Tibial nerve (tissue), 4 donors: ENCODE measurements around the gene SEMA3A. TPM values are rescaled to one million over a fixed set of nuclear protein-coding genes. Genes with fewer than 3 reads are reported as not detected.
A peak's percentile ranks its signal among the peaks of the same experiment; 100 is the strongest.

Experiments used
- DNase-seq, 2 donors: peaks; one replicate each; pipeline ENCODE4 v3.0.0-alpha.2; 2019; ENCODE audit warnings: low spot score in 2 of 2
- H3K27ac ChIP-seq, 4 donors: fragments of 200-600 bp; sonication (generic) in 3 of 4; one replicate each; pipeline ENCODE4 v1.5.1; 2017 to 2019; ENCODE audit warnings: mild to moderate bottlenecking in 1 of 4
- H3K27me3 ChIP-seq, 2 donors: fragments of 200-600 bp; sonication (generic) in 1 of 2; one replicate each; pipeline versions ENCODE4 v1.5.1 to v1.6.0; 2017 to 2019
- H3K36me3 ChIP-seq, 3 donors: fragments of 200-600 bp; sonication (generic); one replicate each; pipeline ENCODE4 v1.5.1; 2018 to 2019
- H3K4me1 ChIP-seq, 4 donors: fragments of 200-600 bp; sonication (generic) in 3 of 4; one replicate each; pipeline ENCODE4 v1.5.1; 2017 to 2019
- H3K4me3 ChIP-seq, 4 donors: fragments of 200-600 bp; sonication (generic) in 3 of 4; one replicate each; pipeline ENCODE4 v1.5.1; 2017 to 2019; ENCODE audit warnings: mild to moderate bottlenecking in 1 of 4, moderate library complexity in 1 of 4
- H3K9me3 ChIP-seq, 4 donors: fragments of 200-600 bp; sonication (generic) in 3 of 4; one replicate each; pipeline ENCODE4 v1.5.1; 2017 to 2019
- CTCF ChIP-seq, 5 experiments: fragments of 200-600 bp in 3 of 5; fragments of 450-650 bp in 2 of 5; sonication (generic) in 3 of 5; IDR thresholded peaks; one replicate each; pipeline ENCODE4 v1.5.1; 2016 to 2019; ENCODE audit warnings: antibody characterized with exemption in 5 of 5, mild to moderate bottlenecking in 3 of 5, moderate library complexity in 2 of 5
- EP300 ChIP-seq, 2 donors: sonication (generic); formaldehyde crosslinking; IDR thresholded peaks; one replicate each; pipeline ENCODE4 v1.6.1; 2017; ENCODE audit warnings: antibody characterized with exemption in 2 of 2, mild to moderate bottlenecking in 1 of 2
- POLR2A ChIP-seq, 2 donors: fragments of 450-650 bp; IDR thresholded peaks; one replicate each; pipeline ENCODE4 v1.6.1; 2017; ENCODE audit warnings: antibody characterized with exemption in 2 of 2, mild to moderate bottlenecking in 2 of 2, moderate library complexity in 2 of 2
- WGBS, 2 donors: methylation state at CpG; one replicate each; pipeline ENCODE4 v1.1.5; 2018; 5-methylcytosine and 5-hydroxymethylcytosine counted together
- total RNA-seq, 4 donors: library from RNA; depleted of rRNA; stranded (reverse); fragments of >200 nt; gene quantifications; one replicate each; pipeline ENCODE4 v1.1.0, GENCODE V29; 2016

The SEMA3A gene
- total RNA-seq, 4 donors from 2014 or later, result 2.9 to 9.3 (median 6.8) TPM

DNA sequence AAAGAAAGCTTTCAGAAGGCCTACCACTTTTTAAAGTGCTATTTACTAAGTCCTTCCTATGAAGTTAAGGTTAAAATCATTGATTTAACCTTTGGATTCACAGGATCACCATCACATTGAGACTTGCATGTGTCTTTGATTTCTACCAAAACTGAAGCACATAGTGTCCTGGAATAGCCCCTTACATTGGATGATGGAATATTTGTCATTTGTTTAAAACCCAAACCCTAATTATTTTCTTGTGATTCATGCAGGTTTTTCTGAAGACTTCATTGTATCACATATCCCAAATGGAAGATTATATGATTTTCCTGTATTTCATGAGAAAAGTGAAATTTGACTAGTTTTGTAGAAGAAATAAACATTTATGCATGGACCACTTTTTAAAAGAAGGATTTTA is 3.3 kb downstream of the SEMA3A start:
- Histone ChIP-seq H3K9me3 (no peaks in the 10 kb centered on the region), H3K36me3 (no peaks in the 10 kb centered on the region), H3K4me3 (no peak overlapping the region), H3K27me3 (no peaks in the 10 kb centered on the region), H3K27ac (no peak overlapping the region), H3K4me1 (peaks cover 0 to 8% (median 3%) of the 10 kb centered on the region in 4 donors)
- TF ChIP-seq EP300 (IDR thresholded peaks at IDR 0.05) (no peak), CTCF (IDR thresholded peaks at IDR 0.05) (no peak), POLR2A (IDR thresholded peaks at IDR 0.05) (no peak)
- no peak for DNase-seq

DNA sequence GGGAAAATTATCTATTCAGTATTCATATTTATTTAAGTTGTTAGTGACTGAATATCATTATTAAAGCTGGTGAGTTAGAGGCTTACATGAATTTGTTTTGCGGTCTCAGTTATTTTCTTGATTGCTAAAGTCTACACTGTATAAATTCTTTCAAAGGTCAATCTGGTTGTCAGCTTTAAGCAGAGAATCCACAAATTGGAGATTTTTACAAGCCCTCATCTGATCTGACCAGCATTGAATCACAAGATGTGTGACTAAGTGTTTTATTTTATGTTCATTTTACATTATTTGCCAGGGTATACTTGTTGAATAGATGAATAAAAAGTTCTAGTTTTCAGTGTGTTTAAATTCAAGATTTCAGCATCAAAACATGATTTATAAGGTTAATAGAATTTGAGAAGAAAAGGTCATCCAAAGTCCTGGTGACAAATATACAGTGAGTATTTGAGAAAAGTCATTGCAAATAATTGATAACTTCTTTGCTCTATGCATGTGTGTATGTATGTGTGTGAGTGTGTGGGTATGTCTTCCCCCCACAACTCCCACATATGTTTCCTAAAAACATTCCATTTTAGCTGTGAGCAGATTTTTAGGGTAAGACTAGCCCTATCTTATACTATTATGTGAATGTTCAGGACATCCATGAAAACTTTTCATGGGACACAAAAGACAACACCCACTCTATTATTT is 4.4 kb downstream of the SEMA3A start:
- DNase-seq, result no peak
- Histone ChIP-seq H3K36me3 (no peaks in the 10 kb centered on the region), H3K27ac (no peak overlapping the region), H3K27me3 (no peaks in the 10 kb centered on the region), H3K4me1 (peaks cover 0 to 4% (median under 1%) of the 10 kb centered on the region in 4 donors), H3K4me3 (no peak overlapping the region), H3K9me3 (no peaks in the 10 kb centered on the region)
- WGBS, 2 donors, result 78 to 90% methylated on average over 1 of the region's 1 CpG
- TF ChIP-seq CTCF (IDR thresholded peaks at IDR 0.05), result no peak
- TF ChIP-seq POLR2A (IDR thresholded peaks at IDR 0.05), result no peak
- TF ChIP-seq EP300 (IDR thresholded peaks at IDR 0.05), result no peak

GRCh38 chr7:84188786-84189405 is 5.7 kb downstream of the SEMA3A start:
- H3K27me3 ChIP-seq, result no peaks in the 10 kb centered on the region
- H3K4me1 ChIP-seq, result no peaks in the 10 kb centered on the region
- H3K9me3 ChIP-seq, result no peaks in the 10 kb centered on the region
- H3K36me3 ChIP-seq, result no peaks in the 10 kb centered on the region
- TF ChIP-seq CTCF (IDR thresholded peaks at IDR 0.05), result peak in 1 of 5 experiments; percentile 24
- no peak for TF ChIP-seq POLR2A (IDR thresholded peaks at IDR 0.05)
- no peak for DNase-seq
- H3K27ac ChIP-seq, result no peak overlapping the region
- H3K4me3 ChIP-seq, result no peak overlapping the region

DNA sequence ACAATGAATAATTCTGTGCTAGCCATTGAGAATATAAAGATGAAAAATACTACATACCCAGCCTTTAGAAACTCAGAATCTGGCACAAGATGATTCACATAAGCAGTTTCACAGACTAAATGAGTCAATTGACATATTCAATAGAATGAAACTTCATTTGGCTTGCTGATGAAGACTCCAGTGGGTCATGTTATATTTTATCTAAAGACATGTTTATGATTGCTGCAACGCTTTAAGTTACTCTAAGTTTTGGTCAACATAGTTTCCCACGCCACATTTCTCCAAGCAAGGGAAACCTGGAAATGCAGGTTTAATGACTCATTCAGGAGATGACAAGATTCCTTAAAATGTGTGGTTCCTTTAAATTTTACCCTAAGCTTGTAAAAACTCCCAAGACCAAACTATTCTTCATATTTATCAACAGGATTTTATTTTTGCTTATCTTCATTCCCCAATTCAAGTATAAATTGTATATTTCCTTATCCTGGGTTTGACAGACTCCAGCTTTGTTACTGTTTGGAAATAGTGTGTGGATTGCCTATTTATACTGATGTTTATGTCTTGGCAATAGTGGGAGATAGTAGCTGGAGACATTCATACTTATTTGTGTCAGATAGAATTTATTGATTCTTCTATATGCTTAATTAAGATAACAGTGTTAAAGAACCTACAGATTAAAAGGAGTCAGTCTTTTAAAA is 6.6 kb downstream of the SEMA3A start:
- no peak for DNase-seq
- no peaks in the 10 kb centered on the region for H3K27me3 ChIP-seq
- no peaks in the 10 kb centered on the region for H3K36me3 ChIP-seq
- no peak for TF ChIP-seq EP300 (IDR thresholded peaks at IDR 0.05)
- no peak for TF ChIP-seq CTCF (IDR thresholded peaks at IDR 0.05)
- TF ChIP-seq POLR2A (IDR thresholded peaks at IDR 0.05), result no peak
- WGBS, 2 donors, result 77 to 83% methylated on average over 2 of the region's 2 CpGs
- no peaks in the 10 kb centered on the region for H3K4me1 ChIP-seq
- H3K4me3 ChIP-seq, result no peak overlapping the region
- no peak overlapping the region for H3K27ac ChIP-seq
- no peaks in the 10 kb centered on the region for H3K9me3 ChIP-seq
